HG02642 (cell line): ENCODE measurements around the gene CKS1B.

Experiments
- ATAC-seq: cut with Tn5 transposase; IDR thresholded peaks from one replicate; pipeline ENCODE4 v1.9.1; 2021; ENCODE audit warnings: mild to moderate bottlenecking; ENCODE audit not compliant: unreplicated experiment, poor library complexity

CKS1B gene

DNA sequence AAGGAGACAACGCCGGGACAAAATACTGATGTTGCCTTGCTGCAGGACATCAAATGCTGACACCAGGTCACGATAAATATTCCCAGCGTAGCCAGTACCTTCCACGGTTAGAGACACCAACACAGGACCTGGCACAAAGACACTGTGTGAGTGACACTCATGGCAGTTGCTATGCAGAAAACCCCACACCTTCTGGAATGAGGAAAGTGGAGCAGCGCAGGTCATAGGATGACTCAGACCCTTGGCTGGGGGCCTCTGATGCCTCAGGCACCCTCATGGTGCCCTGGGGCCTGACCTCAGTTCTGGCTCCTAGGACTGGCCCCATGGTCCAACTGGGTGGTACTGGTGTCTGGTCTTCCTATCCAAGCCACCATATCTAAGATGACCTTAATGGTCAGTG lies 52.1 kb downstream of the CKS1B start:
- ATAC-seq = no peak
